ENCODE data around the gene ADAMTSL3.

Gene ADAMTSL3

GRCh38 chr15:83721031-83721430, 67.1 kb downstream of the ADAMTSL3 start:
- TF ChIP-seq EGR1 (IDR thresholded peaks at IDR 0.05): no peak
- no peak for TF ChIP-seq EP300 (IDR thresholded peaks at IDR 0.05; ENCODE audit: borderline replicate concordance)
- no peak for TF ChIP-seq YY1 (IDR thresholded peaks at IDR 0.05; ENCODE audit: low read depth)
- TF ChIP-seq MAX (IDR thresholded peaks at IDR 0.05): no peak
- no peak for TF ChIP-seq REST (IDR thresholded peaks at IDR 0.05; ENCODE audit: low read depth)
- TF ChIP-seq CREB1 (IDR thresholded peaks at IDR 0.05; ENCODE audit: low read depth): no peak

- TF ChIP-seq EGR1 (IDR thresholded peaks at IDR 0.05) (no peak), TCF12 (IDR thresholded peaks at IDR 0.05; ENCODE audit: low read depth) (no peak), USF1 (IDR thresholded peaks at IDR 0.05) (no peak), NFIC (IDR thresholded peaks at IDR 0.05) (no peak), TEAD4 (IDR thresholded peaks at IDR 0.05) (no peak), EP300 (IDR thresholded peaks at IDR 0.05; ENCODE audit: borderline replicate concordance) (no peak), CEBPB (IDR thresholded peaks at IDR 0.05) (no peak), RAD21 (IDR thresholded peaks at IDR 0.05; ENCODE audit: low read depth) (no peak), FOXM1 (IDR thresholded peaks at IDR 0.05; ENCODE audit: borderline replicate concordance, low read depth) (no peak)
These were observed 68.1 kb downstream of the ADAMTSL3 start for GRCh38 chr15:83721981-83722380.

- no peak for TF ChIP-seq EP300 (IDR thresholded peaks at IDR 0.05; ENCODE audit: borderline replicate concordance)
These were observed 69.3 kb downstream of the ADAMTSL3 start for GRCh38 chr15:83723216-83723615.

- TF ChIP-seq FOXM1 (IDR thresholded peaks at IDR 0.05; ENCODE audit: borderline replicate concordance, low read depth) (no peak), TAF1 (IDR thresholded peaks at IDR 0.05; ENCODE audit: low read depth) (no peak), MAX (IDR thresholded peaks at IDR 0.05) (no peak), USF1 (IDR thresholded peaks at IDR 0.05) (no peak), REST (IDR thresholded peaks at IDR 0.05; ENCODE audit: low read depth) (no peak), NFIC (IDR thresholded peaks at IDR 0.05) (no peak), TCF12 (IDR thresholded peaks at IDR 0.05; ENCODE audit: low read depth) (no peak), TEAD4 (IDR thresholded peaks at IDR 0.05) (no peak), YY1 (IDR thresholded peaks at IDR 0.05; ENCODE audit: low read depth) (no peak), ZBTB7A (IDR thresholded peaks at IDR 0.05; ENCODE audit: low read depth) (no peak), CREB1 (IDR thresholded peaks at IDR 0.05; ENCODE audit: low read depth) (no peak), CEBPB (IDR thresholded peaks at IDR 0.05) (no peak), EP300 (IDR thresholded peaks at IDR 0.05; ENCODE audit: borderline replicate concordance) (no peak), RAD21 (IDR thresholded peaks at IDR 0.05; ENCODE audit: low read depth) (no peak), EGR1 (IDR thresholded peaks at IDR 0.05) (no peak)
These were observed 78.3 kb downstream of the ADAMTSL3 start for GRCh38 chr15:83732196-83732595.

GRCh38 chr15:83732770-83733169, 78.8 kb downstream of the ADAMTSL3 start:
- TF ChIP-seq NFIC (IDR thresholded peaks at IDR 0.05) (no peak; the same call in 1 of the 2 replicates), EP300 (IDR thresholded peaks at IDR 0.05; ENCODE audit: borderline replicate concordance) (peak; percentile 74), FOXM1 (IDR thresholded peaks at IDR 0.05; ENCODE audit: borderline replicate concordance, low read depth) (peak; percentile 52; the same call in 1 of the 2 replicates), YY1 (IDR thresholded peaks at IDR 0.05; ENCODE audit: low read depth) (no peak), ZBTB7A (IDR thresholded peaks at IDR 0.05; ENCODE audit: low read depth) (no peak), USF1 (IDR thresholded peaks at IDR 0.05) (no peak), EGR1 (IDR thresholded peaks at IDR 0.05) (no peak), TEAD4 (IDR thresholded peaks at IDR 0.05) (peak; percentile 73), REST (IDR thresholded peaks at IDR 0.05; ENCODE audit: low read depth) (no peak), TCF12 (IDR thresholded peaks at IDR 0.05; ENCODE audit: low read depth) (no peak), CEBPB (IDR thresholded peaks at IDR 0.05) (no peak), MAX (IDR thresholded peaks at IDR 0.05) (peak; percentile 11; the same call in 1 of the 2 replicates), RAD21 (IDR thresholded peaks at IDR 0.05; ENCODE audit: low read depth) (no peak), TAF1 (IDR thresholded peaks at IDR 0.05; ENCODE audit: low read depth) (no peak), CREB1 (IDR thresholded peaks at IDR 0.05; ENCODE audit: low read depth) (no peak)
